SKM-1 treated with dmso at 0.1 percent for 144 hours (cell line): Measurements from ENCODE around the gene TXNDC9.
A peak's percentile ranks its signal among the peaks of the same experiment; 100 is the strongest.
"Not testable (repeated sequence)": the region's sequence is repeated elsewhere in the genome, so short reads cannot be mapped to it uniquely, and the experiment has no call there.

Experiments
- DNase-seq: peaks from one replicate; lab custom pipeline; 2025; ENCODE audit not compliant: unreplicated experiment; lab: John Stamatoyannopoulos, UW

TXNDC9 gene

GRCh38 chr2:99335911-99336803, at the start of gene TXNDC9:
TXNDC9 (minus strand) TSS chr2:99336333; CDS start chr2:99333210, 3,123 bp downstream.
- peak; percentile 98 for DNase-seq

GRCh38 chr2:99382143-99382542, 46.0 kb upstream of the TXNDC9 start:
- no peak for DNase-seq

- no peak for DNase-seq
These were observed 44.4 kb upstream of the TXNDC9 start for GRCh38 chr2:99380376-99381010.

GRCh38 chr2:99377879-99378278, 41.7 kb upstream of the TXNDC9 start:
- no peak for DNase-seq

GRCh38 chr2:99376254-99376864, 40.2 kb upstream of the TXNDC9 start:
- no peak for DNase-seq

- DNase-seq = no peak
These were observed 38.6 kb upstream of the TXNDC9 start for GRCh38 chr2:99374747-99375146.

- no peak for DNase-seq
These were observed 37.0 kb upstream of the TXNDC9 start for GRCh38 chr2:99373144-99373543.

GRCh38 chr2:99368854-99369253, 32.7 kb upstream of the TXNDC9 start:
- DNase-seq = not testable (repeated sequence)

GRCh38 chr2:99365661-99366060, 29.5 kb upstream of the TXNDC9 start:
- DNase-seq = no peak

- no peak for DNase-seq
These were observed 20.7 kb upstream of the TXNDC9 start for GRCh38 chr2:99356853-99357252.

- not testable (repeated sequence) for DNase-seq
These were observed 18.7 kb upstream of the TXNDC9 start for GRCh38 chr2:99354825-99355224.

GRCh38 chr2:99354070-99354469, 17.9 kb upstream of the TXNDC9 start:
- DNase-seq = no peak

- no peak for DNase-seq
These were observed 14.1 kb upstream of the TXNDC9 start for GRCh38 chr2:99350194-99350593.

- DNase-seq = no peak
These were observed 12.0 kb upstream of the TXNDC9 start for GRCh38 chr2:99348173-99348572.

GRCh38 chr2:99346218-99346617, 10.1 kb upstream of the TXNDC9 start:
- DNase-seq = no peak

- not testable (repeated sequence) for DNase-seq
These were observed 9.3 kb upstream of the TXNDC9 start for GRCh38 chr2:99345446-99345845.

GRCh38 chr2:99342536-99342935, 6.4 kb upstream of the TXNDC9 start:
- DNase-seq = no peak

- no peak for DNase-seq
These were observed 4.6 kb upstream of the TXNDC9 start for GRCh38 chr2:99340669-99341236.

GRCh38 chr2:99338029-99338585, 2.0 kb upstream of the TXNDC9 start:
- peak; percentile 46 for DNase-seq

- peak; percentile 93 for DNase-seq
These were observed 1.2 kb upstream of the TXNDC9 start, which contains the start of gene EIF5B for GRCh38 chr2:99337113-99338028. EIF5B (plus strand) TSS chr2:99337389; CDS start chr2:99337555, 166 bp downstream.
